GM10248 (cell line): ENCODE results near the gene NEMF.
"Not testable (repeated sequence)": the region's sequence is repeated elsewhere in the genome, so short reads cannot be mapped to it uniquely, and the experiment has no call there.

ENCODE experiments used
- CTCF ChIA-PET: fragments of 300-600 bp; sonication (Branson Sonifier 250); formaldehyde crosslinking; extraction: SDS; loops from one replicate; lab custom pipeline; 2021; ENCODE audit warnings: antibody characterized with exemption; lab: Yijun Ruan, JAX
- POLR2A ChIA-PET: fragments of 350-650 bp; sonication (Branson Sonifier 250); formaldehyde crosslinking; extraction: SDS; loops from one replicate; lab custom pipeline; 2020; ENCODE audit warnings: antibody characterized with exemption; lab: Yijun Ruan, JAX
- DNase-seq: peaks from one replicate; pipeline ENCODE4 v3.0.0; 2012; ENCODE audit errors: extremely low spot score
- CTCF ChIP-seq: IDR thresholded peaks from 2 replicates; pipeline ENCODE4 v1.5.1; 2012; ENCODE audit warnings: mild to moderate bottlenecking, low read depth; ENCODE audit errors: extremely low read depth, missing control alignments, control extremely low read depth

Gene NEMF

GRCh38 chr14:49852301-49853157 is at the start of gene NEMF:
Gene NEMF (minus strand): TSS chr14:49852788. CDS start chr14:49852753, 35 bp downstream.
- peak; percentile 78 for TF ChIP-seq CTCF
- peak; percentile 81 for DNase-seq
- ChIA-PET POLR2A (interaction anchor here (0.5 to 1.8 kb wide), 3 partner anchors 10 to 65 kb away, joined by 3 to 13 read pairs (median 4); no protein-coding TSS in a partner anchor), CTCF (interaction anchor here (0.7 to 8.8 kb wide), 46 partner anchors 10 to 680 kb away, joined by 3 to 226 read pairs (median 4); partner anchors contain the start of genes DNAAF2, KLHDC2, MAP4K5 and MGAT2)

GRCh38 chr14:49900973-49901372 is 48.4 kb upstream of the NEMF start:
- TF ChIP-seq CTCF = no peak
- ChIA-PET POLR2A (no interaction called here), CTCF (no interaction called here)

GRCh38 chr14:49898485-49898884 is 45.9 kb upstream of the NEMF start:
- no peak for DNase-seq
- TF ChIP-seq CTCF = no peak
- POLR2A ChIA-PET = interaction anchor here (0.7 kb wide), 1 partner anchor 70 kb away, joined by 4 read pairs; no protein-coding TSS in a partner anchor
- CTCF ChIA-PET = no interaction called here

More at GRCh38 chr14:49900973-49901372, 48.4 kb upstream of the NEMF start:
- DNase-seq = no peak

GRCh38 chr14:49897965-49898364 is 45.4 kb upstream of the NEMF start:
- ChIA-PET POLR2A (no interaction called here), CTCF (no interaction called here)
- no peak for DNase-seq
- no peak for TF ChIP-seq CTCF

- no peak for DNase-seq
- ChIA-PET CTCF (no interaction called here), POLR2A (no interaction called here)
- TF ChIP-seq CTCF = no peak
Measured at GRCh38 chr14:49897414-49897813, 44.8 kb upstream of the NEMF start.

GRCh38 chr14:49896966-49897365 is 44.4 kb upstream of the NEMF start:
- ChIA-PET POLR2A (no interaction called here), CTCF (no interaction called here)
- DNase-seq = no peak

GRCh38 chr14:49896272-49896671 is 43.7 kb upstream of the NEMF start:
- CTCF ChIA-PET = interaction anchor here (1.2 to 1.5 kb wide), 2 partner anchors 17 to 34 kb away, joined by 5 to 8 read pairs; no protein-coding TSS in a partner anchor

More at GRCh38 chr14:49896966-49897365, 44.4 kb upstream of the NEMF start:
- no peak for TF ChIP-seq CTCF

More at GRCh38 chr14:49896272-49896671, 43.7 kb upstream of the NEMF start:
- DNase-seq, POLR2A ChIA-PET: not testable (repeated sequence)
